GM10248 (cell line): ENCODE data around the gene DSCAML1.

Source experiments
- CTCF ChIA-PET: fragments of 300-600 bp; sonication (Branson Sonifier 250); formaldehyde crosslinking; extraction: SDS; loops from one replicate; lab custom pipeline; 2021; ENCODE audit warnings: antibody characterized with exemption; lab: Yijun Ruan, JAX
- POLR2A ChIA-PET: fragments of 350-650 bp; sonication (Branson Sonifier 250); formaldehyde crosslinking; extraction: SDS; loops from one replicate; lab custom pipeline; 2020; ENCODE audit warnings: antibody characterized with exemption; lab: Yijun Ruan, JAX
- DNase-seq: peaks from one replicate; pipeline ENCODE4 v3.0.0; 2012; ENCODE audit errors: extremely low spot score
- CTCF ChIP-seq: IDR thresholded peaks from 2 replicates; pipeline ENCODE4 v1.5.1; 2012; ENCODE audit warnings: mild to moderate bottlenecking, low read depth; ENCODE audit errors: extremely low read depth, missing control alignments, control extremely low read depth

DSCAML1 gene

GRCh38 chr11:117632306-117632705 lies 164.7 kb downstream of the DSCAML1 start:
- no peak for DNase-seq
- ChIA-PET POLR2A (no interaction called here), CTCF (interaction anchor here (1.3 to 2.1 kb wide), 4 partner anchors 10 to 206 kb away, joined by 3 to 13 read pairs (median 3); no protein-coding TSS in a partner anchor)
- no peak for TF ChIP-seq CTCF

- TF ChIP-seq CTCF, result no peak
- ChIA-PET POLR2A (no interaction called here), CTCF (interaction anchor here (1.3 to 2.1 kb wide), 5 partner anchors 9 to 205 kb away, joined by 3 to 13 read pairs (median 3); no protein-coding TSS in a partner anchor)
- no peak for DNase-seq
These were observed 165.5 kb downstream of the DSCAML1 start for GRCh38 chr11:117631336-117632140.

- POLR2A ChIA-PET, result no interaction called here
These were observed 167.0 kb downstream of the DSCAML1 start for GRCh38 chr11:117629891-117630538.

GRCh38 chr11:117629146-117629545 lies 167.9 kb downstream of the DSCAML1 start:
- CTCF ChIA-PET, result no interaction called here
- no peak for DNase-seq
- POLR2A ChIA-PET, result no interaction called here
- TF ChIP-seq CTCF, result no peak

More at GRCh38 chr11:117629891-117630538, 167.0 kb downstream of the DSCAML1 start:
- no peak for DNase-seq
- no peak for TF ChIP-seq CTCF
- CTCF ChIA-PET, result no interaction called here

GRCh38 chr11:117627259-117627658 lies 169.8 kb downstream of the DSCAML1 start:
- no peak for TF ChIP-seq CTCF
- CTCF ChIA-PET, result interaction anchor here (1.4 kb wide), 1 partner anchor 11 kb away, joined by 5 read pairs; no protein-coding TSS in a partner anchor
- POLR2A ChIA-PET, result no interaction called here
- no peak for DNase-seq

- no peak for DNase-seq
- ChIA-PET CTCF (interaction anchor here (1.4 kb wide), 1 partner anchor 10 kb away, joined by 5 read pairs; no protein-coding TSS in a partner anchor), POLR2A (no interaction called here)
- no peak for TF ChIP-seq CTCF
These were observed 170.4 kb downstream of the DSCAML1 start for GRCh38 chr11:117626576-117626975.
